Lower leg skin (tissue), 4 donors: ENCODE results near the gene SHC1. TPM values are rescaled to one million over a fixed set of nuclear protein-coding genes. Genes with fewer than 3 reads are reported as not detected.

Experiments
- DNase-seq, 2 donors: peaks; one replicate each; pipeline ENCODE4 v3.0.0-alpha.2; 2019; ENCODE audit warnings: low spot score in 2 of 2
- H3K4me3 ChIP-seq: fragments of 200-600 bp; sonication (generic); 2 replicates; pipeline ENCODE4 v1.5.1; 2017; ENCODE audit warnings: mild to moderate bottlenecking, low read depth; ENCODE audit not compliant: poor library complexity, severe bottlenecking
- CTCF ChIP-seq, 3 donors: fragments of 450-650 bp; IDR thresholded peaks; one replicate each; pipeline ENCODE4 v1.5.1; 2016; ENCODE audit warnings: antibody characterized with exemption in 3 of 3, mild to moderate bottlenecking in 3 of 3, moderate library complexity in 2 of 3
- POLR2A ChIP-seq, 2 donors: fragments of 450-650 bp; IDR thresholded peaks; one replicate each; pipeline ENCODE4 v1.6.1; 2016 to 2017; ENCODE audit warnings: antibody characterized with exemption in 2 of 2, mild to moderate bottlenecking in 1 of 2, moderate library complexity in 1 of 2
- WGBS, 2 donors: methylation state at CpG; one replicate each; pipeline ENCODE4 v1.1.5; 2018; 5-methylcytosine and 5-hydroxymethylcytosine counted together
- intact Hi-C: fragments of 100-400 bp; cut with DNase I; formaldehyde crosslinking; loops from one replicate; pipeline ENCODE4 v1.15.0; 2023; ENCODE audit warnings: low total_unique reads
- total RNA-seq, 4 donors: library from RNA; depleted of rRNA; stranded (reverse); fragments of >200 nt; gene quantifications; one replicate each; pipeline ENCODE4 v1.1.0, GENCODE V29; 2016

Gene SHC1
- total RNA-seq, 4 donors from 2014 or later = 45.4 to 68.9 (median 66.4) TPM

DNA sequence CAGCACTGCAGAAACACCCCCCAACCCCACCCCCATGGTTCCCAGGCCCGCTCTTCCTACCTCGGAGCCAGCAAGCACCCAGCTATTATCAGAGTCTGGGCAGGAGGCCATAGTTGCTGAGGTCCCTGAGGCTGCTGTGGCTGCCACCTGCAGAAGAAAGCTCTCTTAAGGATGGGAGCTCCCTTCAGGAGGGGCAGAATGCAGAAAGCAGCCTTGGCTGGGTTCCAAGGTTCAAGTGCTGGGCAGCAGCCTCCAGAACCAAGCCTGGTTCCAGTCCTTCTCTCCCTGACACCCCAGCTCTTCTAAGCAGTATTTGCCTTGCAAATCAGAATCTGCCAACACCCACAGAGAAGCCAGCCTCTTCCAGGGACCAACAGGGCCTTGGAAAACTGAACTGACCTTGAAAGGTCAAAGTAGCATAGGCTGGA, 16.9 kb downstream of the SHC1 start:
- H3K4me3 ChIP-seq = no peak overlapping the region
- intact Hi-C loops = loop anchor here (10.0 kb wide), 1 partner anchor 101 kb away; the partner anchor contains the start of gene ADAM15
- 67 to 100% methylated on average over 1 to 2 of the region's 2 CpGs for WGBS, 2 donors

GRCh38 chr1:154952664-154953063, 17.9 kb downstream of the SHC1 start:
- TF ChIP-seq CTCF (IDR thresholded peaks at IDR 0.05) (no peak), POLR2A (IDR thresholded peaks at IDR 0.05) (no peak)
- H3K4me3 ChIP-seq = no peak overlapping the region
- no peak for DNase-seq
- intact Hi-C loops = loop anchor here (10.0 kb wide), 1 partner anchor 102 kb away; the partner anchor contains the start of gene ADAM15
- WGBS, 2 donors = 82 to 86% methylated on average over 6 of the region's 6 CpGs

More for the DNA sequence above, 16.9 kb downstream of the SHC1 start:
- TF ChIP-seq POLR2A (IDR thresholded peaks at IDR 0.05) = no peak
- no peak for TF ChIP-seq CTCF (IDR thresholded peaks at IDR 0.05)
- DNase-seq = no peak

DNA sequence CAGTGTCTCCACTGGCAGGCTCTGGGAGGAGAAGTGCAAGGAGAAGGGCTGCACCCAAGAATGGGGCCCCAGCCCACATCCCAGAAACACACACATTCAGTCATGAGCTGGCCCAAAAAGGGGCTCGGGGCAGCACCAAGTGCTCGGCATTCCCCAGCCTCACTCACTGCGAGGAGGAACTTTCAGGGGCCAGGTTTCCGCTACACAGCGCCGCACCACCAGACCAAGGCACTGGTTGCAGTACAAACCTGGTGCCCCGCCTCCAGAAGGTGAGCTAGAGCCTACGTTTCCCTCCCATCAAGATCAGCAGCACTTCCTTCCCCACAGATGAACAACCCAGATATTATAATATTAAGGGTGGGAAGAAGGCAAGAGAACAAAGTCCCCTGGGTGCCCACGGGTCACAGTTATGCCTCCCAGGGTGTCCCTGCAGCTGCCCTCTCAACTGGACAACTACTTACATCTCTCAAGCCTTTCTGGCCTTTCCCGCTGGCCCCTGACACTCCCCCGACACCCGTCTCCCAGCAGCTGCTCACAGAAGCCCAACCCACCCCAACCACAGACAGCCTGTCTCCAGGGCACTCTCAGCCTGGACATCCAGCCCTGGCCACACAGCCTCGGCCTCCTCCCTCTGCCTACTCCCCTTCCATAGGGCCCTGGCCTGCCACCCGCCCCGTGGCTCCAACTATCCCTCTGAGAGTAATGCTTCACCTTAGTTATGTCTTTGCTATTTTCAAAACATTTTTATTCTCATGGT, 18.5 kb downstream of the SHC1 start:
- WGBS, 2 donors = 72 to 77% methylated on average over 15 of the region's 15 CpGs
- TF ChIP-seq CTCF (IDR thresholded peaks at IDR 0.05) = no peak
- no peak for TF ChIP-seq POLR2A (IDR thresholded peaks at IDR 0.05)
- DNase-seq = no peak
- intact Hi-C loops = loop anchor here (10.0 kb wide), 1 partner anchor 103 kb away; the partner anchor contains the start of gene ADAM15
- no peak overlapping the region for H3K4me3 ChIP-seq

GRCh38 chr1:154948079-154948478, 22.5 kb downstream of the SHC1 start:
- intact Hi-C loops = no loop called here
- DNase-seq = no peak
- H3K4me3 ChIP-seq = no peak overlapping the region
- 95 to 96% methylated on average over 11 of the region's 11 CpGs for WGBS, 2 donors
- TF ChIP-seq POLR2A (IDR thresholded peaks at IDR 0.05) (no peak), CTCF (IDR thresholded peaks at IDR 0.05) (no peak)

GRCh38 chr1:154945962-154946850, 24.3 kb downstream of the SHC1 start:
- H3K4me3 ChIP-seq = no peak overlapping the region
- intact Hi-C loops = no loop called here
- WGBS, 2 donors = 74 to 81% methylated on average over 17 of the region's 17 CpGs
- TF ChIP-seq CTCF (IDR thresholded peaks at IDR 0.05) (no peak), POLR2A (IDR thresholded peaks at IDR 0.05) (no peak)
- no peak for DNase-seq
